ENCODE data around the gene SERPINA3.
"Not testable (repeated sequence)": the region's sequence is repeated elsewhere in the genome, so short reads cannot be mapped to it uniquely, and the experiment has no call there.

The SERPINA3 gene

GRCh38 chr14:94571395-94571794 lies 40.8 kb upstream of the SERPINA3 start:
- TF ChIP-seq CTCF (IDR thresholded peaks at IDR 0.05; ENCODE audit: extremely low read depth, missing control alignments): no peak
- no peak for DNase-seq (ENCODE audit: low spot score)

DNA sequence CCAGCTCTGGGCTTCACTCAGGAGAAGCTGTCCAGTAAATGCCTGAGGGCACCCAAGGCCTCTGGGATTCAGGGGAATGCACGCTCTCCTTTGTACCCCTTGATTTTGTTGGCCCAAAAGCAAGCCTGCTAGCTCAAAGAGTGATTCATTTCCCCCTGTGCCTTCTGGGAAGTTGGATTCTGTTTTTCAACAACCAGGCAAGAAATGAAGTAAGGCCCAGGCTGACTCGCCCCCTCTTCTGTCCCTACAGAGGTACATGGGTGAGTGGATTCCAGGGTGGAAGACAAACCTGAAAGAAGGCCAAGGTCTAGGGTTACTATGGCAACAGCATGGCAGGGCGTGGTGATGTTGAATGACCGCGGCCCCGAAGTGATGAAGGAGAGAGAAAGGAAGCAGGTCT lies 40.2 kb upstream of the SERPINA3 start:
- no peak for DNase-seq (ENCODE audit: low spot score)
- TF ChIP-seq CTCF (IDR thresholded peaks at IDR 0.05; ENCODE audit: extremely low read depth, missing control alignments): no peak

DNA sequence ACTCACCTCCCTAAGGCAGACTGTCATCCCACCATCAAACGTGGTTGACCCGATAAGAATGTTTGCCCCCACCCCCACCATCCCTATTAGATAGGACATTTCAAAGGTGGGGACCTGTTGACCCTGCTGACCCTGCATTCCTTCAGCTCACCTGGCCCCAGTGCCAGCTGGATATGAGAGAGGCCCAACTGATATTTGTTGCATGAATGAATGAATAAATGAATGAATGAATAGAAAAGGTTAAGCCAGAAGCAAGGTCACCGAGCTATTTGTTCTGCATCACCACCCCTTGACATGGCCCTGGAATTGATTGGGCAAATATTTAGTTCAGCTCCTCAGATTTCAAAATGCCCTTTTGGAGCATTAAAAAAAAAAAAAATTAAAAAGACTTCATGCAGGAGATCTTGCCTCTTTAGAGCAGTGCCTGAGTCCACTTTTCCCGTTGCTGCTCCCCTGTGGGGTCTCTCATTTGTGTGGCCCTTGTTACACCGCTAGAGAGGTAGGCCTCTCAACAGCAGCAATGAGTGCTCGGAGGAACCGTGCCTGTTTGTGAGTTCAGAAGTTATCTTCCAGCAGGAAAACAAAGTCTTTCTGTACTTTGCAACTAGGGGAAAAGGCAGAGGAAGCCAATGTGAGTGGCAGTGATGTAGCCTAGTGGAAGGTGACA lies 39.4 kb upstream of the SERPINA3 start:
- TF ChIP-seq CTCF (IDR thresholded peaks at IDR 0.05; ENCODE audit: extremely low read depth, missing control alignments): no peak
- DNase-seq (ENCODE audit: low spot score): no peak

DNA sequence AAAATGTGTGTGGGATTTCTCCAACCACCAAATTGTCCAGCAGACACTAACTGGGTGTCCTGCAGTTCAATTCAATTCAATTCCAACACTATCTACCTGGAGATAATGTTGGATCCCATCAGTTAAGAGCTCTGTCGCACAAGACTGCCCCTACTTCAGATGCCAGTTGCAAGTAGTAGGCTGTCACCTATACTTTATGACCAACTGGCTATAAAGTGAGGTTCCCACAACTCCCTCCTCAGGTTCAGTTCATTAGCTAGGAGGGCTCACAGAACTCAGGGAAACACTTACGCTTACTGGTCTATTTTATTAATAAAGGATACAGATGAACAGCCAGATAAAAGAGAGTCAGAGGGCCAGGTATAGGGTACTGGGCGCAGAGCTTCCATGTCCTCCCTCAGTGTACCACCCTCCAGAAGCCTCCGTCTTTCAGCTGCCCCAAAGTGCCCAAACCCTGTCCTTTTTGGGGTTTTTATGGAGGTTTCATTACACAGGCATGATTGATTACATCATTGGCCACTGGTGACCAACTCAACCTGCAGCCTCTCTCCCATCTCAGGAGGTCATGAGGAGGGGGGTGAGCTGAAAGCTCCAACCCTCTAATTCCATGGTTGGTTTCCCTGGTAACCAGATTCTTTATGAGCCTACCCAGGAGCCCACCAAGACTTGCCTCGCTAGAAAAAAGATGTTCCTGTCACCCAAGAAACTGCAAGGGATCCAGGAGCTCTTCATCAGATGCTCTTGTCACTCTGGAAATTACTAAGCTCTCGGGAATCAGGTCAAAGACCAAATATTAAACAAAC lies 38.5 kb upstream of the SERPINA3 start:
- DNase-seq (ENCODE audit: low spot score): no peak
- no peak for TF ChIP-seq CTCF (IDR thresholded peaks at IDR 0.05; ENCODE audit: extremely low read depth, missing control alignments)

DNA sequence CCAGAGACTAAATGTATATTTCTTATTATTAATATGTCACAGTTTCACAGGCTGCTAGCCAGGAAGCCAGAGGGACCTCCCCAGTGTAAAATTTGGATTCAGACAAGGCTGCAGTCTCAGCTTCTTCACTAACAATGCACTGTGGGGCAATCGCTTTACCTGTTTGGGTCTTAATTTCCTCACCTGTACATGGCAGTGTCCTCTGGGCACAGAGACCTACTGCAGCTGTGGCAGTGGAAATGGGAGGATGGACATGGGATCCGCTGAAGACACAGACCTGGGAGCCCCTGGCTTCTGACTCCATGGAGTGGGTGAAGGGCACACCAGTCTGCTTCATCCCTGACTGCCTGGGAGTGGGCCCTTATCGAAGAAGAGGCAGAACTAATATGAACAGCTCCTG lies 37.9 kb upstream of the SERPINA3 start:
- DNase-seq (ENCODE audit: low spot score): no peak
- TF ChIP-seq CTCF (IDR thresholded peaks at IDR 0.05; ENCODE audit: extremely low read depth, missing control alignments): no peak

DNA sequence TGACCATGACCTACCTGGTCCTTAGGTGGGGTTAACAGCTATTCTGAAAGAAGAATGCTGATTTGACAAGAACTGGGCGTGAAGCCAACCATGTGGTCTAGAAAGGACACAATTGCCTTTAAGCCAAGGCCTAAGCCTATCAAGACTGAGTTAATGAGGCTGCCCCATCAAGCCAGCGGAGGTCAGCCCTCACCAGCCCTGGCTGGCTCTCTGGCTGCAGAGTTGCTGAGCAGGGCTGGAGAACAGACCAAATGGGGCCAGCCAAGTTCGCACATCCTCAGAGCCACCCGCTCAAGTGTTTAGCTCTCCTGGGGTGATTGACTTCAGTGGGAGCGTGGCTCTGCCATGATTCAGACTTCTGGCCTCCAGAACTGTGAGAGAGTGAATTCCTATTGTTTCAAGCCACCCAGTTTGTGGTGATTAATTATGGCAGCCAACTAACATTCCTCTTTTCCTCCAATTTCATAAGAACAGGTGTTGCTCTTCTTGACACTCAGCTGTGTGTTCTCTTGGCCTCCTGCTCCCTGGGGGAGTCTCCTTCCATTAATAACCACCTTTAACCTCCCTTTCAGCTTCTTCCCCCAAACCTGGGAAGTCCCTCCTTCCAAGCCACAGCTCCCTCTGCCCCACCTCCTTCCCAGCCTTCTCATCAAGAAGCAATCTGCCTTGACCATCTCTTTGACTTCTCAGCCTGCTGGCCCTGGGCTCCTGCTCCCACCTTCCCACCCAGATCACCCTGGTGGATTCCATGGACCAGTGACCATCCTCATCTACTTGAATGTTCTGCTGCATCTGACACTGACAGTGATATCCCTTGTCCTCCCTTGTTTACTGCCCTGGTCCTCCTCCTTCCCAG lies 36.2 kb upstream of the SERPINA3 start:
- DNase-seq (ENCODE audit: low spot score): no peak
- TF ChIP-seq CTCF (IDR thresholded peaks at IDR 0.05; ENCODE audit: extremely low read depth, missing control alignments): no peak

DNA sequence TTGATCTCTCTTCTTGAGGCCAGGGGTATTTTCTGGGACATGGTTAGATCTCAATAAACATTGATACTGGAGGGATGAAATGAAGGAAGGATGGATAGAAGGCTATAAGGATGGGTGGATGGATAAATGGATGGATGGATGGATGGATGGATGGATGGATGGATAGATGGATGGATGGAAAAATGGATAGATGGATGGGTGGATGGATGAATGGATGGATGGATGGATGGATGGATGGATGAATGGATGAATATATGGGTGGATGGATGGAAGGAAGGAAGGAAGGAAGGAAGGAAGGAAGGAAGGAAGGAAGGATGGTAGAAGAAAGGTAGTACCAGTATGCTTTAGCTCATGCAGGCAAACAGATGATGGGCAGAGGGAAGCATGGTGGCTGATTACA lies 34.7 kb upstream of the SERPINA3 start:
- DNase-seq (ENCODE audit: low spot score): not testable (repeated sequence)
